Measurements from ENCODE around the gene NOD2.

NOD2 gene

GRCh38 chr16:50692999-50693781 is at the start of gene NOD2:
NOD2 (plus strand) TSS chr16:50693606; CDS start chr16:50699496, 5,890 bp downstream.
- in situ Hi-C loops (cut with MboI; ENCODE audit: low sequenced_read_pairs), result no loop called here

- in situ Hi-C loops (cut with MboI; ENCODE audit: low sequenced_read_pairs), result no loop called here
Measured at GRCh38 chr16:50644245-50644644, 49.2 kb upstream of the NOD2 start.

- in situ Hi-C loops (cut with MboI; ENCODE audit: low sequenced_read_pairs), result no loop called here
Measured at GRCh38 chr16:50644729-50645128, 48.7 kb upstream of the NOD2 start.

GRCh38 chr16:50645563-50646220 is 47.7 kb upstream of the NOD2 start:
- in situ Hi-C loops (cut with MboI; ENCODE audit: low sequenced_read_pairs), result no loop called here

- in situ Hi-C loops (cut with MboI; ENCODE audit: low sequenced_read_pairs), result no loop called here
Measured at GRCh38 chr16:50646345-50646744, 47.1 kb upstream of the NOD2 start.

- in situ Hi-C loops (cut with MboI; ENCODE audit: low sequenced_read_pairs), result loop anchor here (25.0 kb wide), 1 partner anchor 290 kb away; the partner anchor contains the start of gene BRD7
Measured at GRCh38 chr16:50651835-50652438, 41.5 kb upstream of the NOD2 start.

GRCh38 chr16:50652836-50653425 is 40.5 kb upstream of the NOD2 start:
- in situ Hi-C loops (cut with MboI; ENCODE audit: low sequenced_read_pairs), result loop anchor here (25.0 kb wide), 1 partner anchor 291 kb away; the partner anchor contains the start of gene BRD7

GRCh38 chr16:50653633-50654519 is 39.5 kb upstream of the NOD2 start:
- in situ Hi-C loops (cut with MboI; ENCODE audit: low sequenced_read_pairs), result loop anchor here (25.0 kb wide), 1 partner anchor 292 kb away; the partner anchor contains the start of gene BRD7

GRCh38 chr16:50655558-50656055 is 37.8 kb upstream of the NOD2 start:
- in situ Hi-C loops (cut with MboI; ENCODE audit: low sequenced_read_pairs), result loop anchor here (25.0 kb wide), 1 partner anchor 293 kb away; the partner anchor contains the start of gene BRD7

- in situ Hi-C loops (cut with MboI; ENCODE audit: low sequenced_read_pairs), result loop anchor here (25.0 kb wide), 1 partner anchor 295 kb away; the partner anchor contains the start of gene BRD7
Measured at GRCh38 chr16:50657241-50657640, 36.2 kb upstream of the NOD2 start.

GRCh38 chr16:50659806-50660205 is 33.6 kb upstream of the NOD2 start:
- in situ Hi-C loops (cut with MboI; ENCODE audit: low sequenced_read_pairs), result loop anchor here (25.0 kb wide), 1 partner anchor 298 kb away; the partner anchor contains the start of gene BRD7

- in situ Hi-C loops (cut with MboI; ENCODE audit: low sequenced_read_pairs), result loop anchor here (25.0 kb wide), 1 partner anchor 300 kb away; the partner anchor contains the start of gene BRD7
Measured at GRCh38 chr16:50662306-50662940, 31.0 kb upstream of the NOD2 start.

- in situ Hi-C loops (cut with MboI; ENCODE audit: low sequenced_read_pairs), result loop anchor here (25.0 kb wide), 1 partner anchor 302 kb away; the partner anchor contains the start of gene BRD7
Measured at GRCh38 chr16:50664270-50664669, 29.1 kb upstream of the NOD2 start.

- in situ Hi-C loops (cut with MboI; ENCODE audit: low sequenced_read_pairs), result loop anchor here (25.0 kb wide), 1 partner anchor 303 kb away; the partner anchor contains the start of gene BRD7
Measured at GRCh38 chr16:50665128-50665878, 28.1 kb upstream of the NOD2 start.

- in situ Hi-C loops (cut with MboI; ENCODE audit: low sequenced_read_pairs), result loop anchor here (25.0 kb wide), 1 partner anchor 305 kb away; the partner anchor contains the start of gene BRD7
Measured at GRCh38 chr16:50666658-50667496, 26.5 kb upstream of the NOD2 start.

GRCh38 chr16:50667497-50668367 is 25.7 kb upstream of the NOD2 start:
- in situ Hi-C loops (cut with MboI; ENCODE audit: low sequenced_read_pairs), result loop anchor here (25.0 kb wide), 1 partner anchor 305 kb away; the partner anchor contains the start of gene BRD7

Measured in HL-60/S4 treated with retinoic acid at 250 ng/mL for 4 days and 3 days (cell line).